C4-2B (cell line): Measurements from ENCODE around the gene DNAJB8.
A peak's percentile ranks its signal among the peaks of the same experiment; 100 is the strongest.

Source experiments
- H3K27ac ChIP-seq: fragments of 450-650 bp; 2 replicates; pipeline ENCODE4 v1.5.1; 2017
- ZFX ChIP-seq: fragments of 450-650 bp; IDR thresholded peaks from 2 replicates; pipeline ENCODE4 v1.6.1; 2017
- TF ChIP-seq, protein P1 (sequence below): fragments of 450-650 bp; conservative IDR thresholded peaks from 2 replicates; pipeline ENCODE4 v1.5.1; 2017; ENCODE audit warnings: mild to moderate bottlenecking

Gene DNAJB8

DNA sequence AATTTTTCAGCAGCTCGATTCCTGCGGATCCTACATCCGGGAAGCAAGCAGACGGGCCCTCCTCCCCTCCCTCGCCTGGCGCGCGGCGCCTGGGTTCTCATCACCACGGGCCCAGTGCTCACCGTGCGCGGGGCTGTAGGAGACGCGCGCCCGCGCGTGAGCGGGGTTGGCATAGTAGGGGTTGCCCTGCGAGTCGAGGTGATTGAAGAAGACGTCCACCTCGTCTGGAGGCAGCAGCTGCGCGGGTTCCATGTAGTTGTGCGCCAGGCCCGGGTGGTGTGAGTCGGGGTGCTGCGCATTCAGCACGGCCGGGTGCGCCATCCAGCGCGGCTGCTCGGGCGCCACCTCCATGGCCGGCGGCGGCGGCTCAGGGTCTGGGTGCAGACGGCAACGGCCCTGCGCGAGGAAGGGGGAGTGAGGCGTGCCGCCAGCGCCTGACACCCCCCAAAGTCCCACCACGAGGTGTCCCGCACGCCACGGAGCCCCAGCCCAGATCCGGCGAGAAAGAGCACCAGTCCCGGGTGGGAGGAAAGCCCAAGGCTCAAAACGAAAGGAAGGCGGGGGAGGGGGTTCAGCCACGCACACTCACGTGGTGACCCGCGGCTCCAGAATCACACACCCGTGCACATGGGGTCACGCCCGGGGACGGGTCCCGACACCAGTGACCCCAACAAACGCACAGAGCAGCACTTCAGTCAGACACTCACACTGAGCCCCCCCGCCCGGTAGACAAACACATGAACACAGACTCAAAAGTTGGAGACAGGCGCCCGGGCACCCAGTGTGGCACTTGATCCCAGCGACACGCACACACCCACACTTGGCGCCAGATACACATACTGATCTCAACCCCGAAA is 20.2 kb upstream of the DNAJB8 start:
- peak; percentile 50; the same call in 1 of the 2 replicates for TF ChIP-seq ZFX
- TF ChIP-seq, protein P1, sequence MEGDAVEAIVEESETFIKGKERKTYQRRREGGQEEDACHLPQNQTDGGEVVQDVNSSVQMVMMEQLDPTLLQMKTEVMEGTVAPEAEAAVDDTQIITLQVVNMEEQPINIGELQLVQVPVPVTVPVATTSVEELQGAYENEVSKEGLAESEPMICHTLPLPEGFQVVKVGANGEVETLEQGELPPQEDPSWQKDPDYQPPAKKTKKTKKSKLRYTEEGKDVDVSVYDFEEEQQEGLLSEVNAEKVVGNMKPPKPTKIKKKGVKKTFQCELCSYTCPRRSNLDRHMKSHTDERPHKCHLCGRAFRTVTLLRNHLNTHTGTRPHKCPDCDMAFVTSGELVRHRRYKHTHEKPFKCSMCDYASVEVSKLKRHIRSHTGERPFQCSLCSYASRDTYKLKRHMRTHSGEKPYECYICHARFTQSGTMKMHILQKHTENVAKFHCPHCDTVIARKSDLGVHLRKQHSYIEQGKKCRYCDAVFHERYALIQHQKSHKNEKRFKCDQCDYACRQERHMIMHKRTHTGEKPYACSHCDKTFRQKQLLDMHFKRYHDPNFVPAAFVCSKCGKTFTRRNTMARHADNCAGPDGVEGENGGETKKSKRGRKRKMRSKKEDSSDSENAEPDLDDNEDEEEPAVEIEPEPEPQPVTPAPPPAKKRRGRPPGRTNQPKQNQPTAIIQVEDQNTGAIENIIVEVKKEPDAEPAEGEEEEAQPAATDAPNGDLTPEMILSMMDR: no peak
- peak overlapping the region; percentile 99 for H3K27ac ChIP-seq

DNA sequence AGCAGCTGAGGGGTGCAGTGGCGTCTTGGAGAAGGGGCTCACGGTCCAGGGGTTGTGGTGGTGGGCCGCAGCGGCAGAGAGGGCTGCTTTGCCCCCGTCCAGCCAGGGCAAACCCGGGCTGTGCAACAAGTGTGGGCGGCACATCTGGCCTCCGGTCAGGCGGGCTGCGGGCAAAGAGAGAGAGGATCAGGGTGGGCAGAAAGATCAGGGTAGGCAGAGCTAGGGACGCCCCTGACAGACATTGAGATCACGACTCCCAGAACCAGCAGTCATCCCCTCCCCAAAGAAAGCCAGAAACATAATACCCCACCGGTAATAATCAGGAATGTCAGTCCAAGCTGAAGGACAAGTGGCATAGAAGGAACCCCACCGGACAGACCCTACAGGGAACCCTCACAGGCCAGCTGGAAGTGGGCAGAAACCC is 19.5 kb upstream of the DNAJB8 start:
- H3K27ac ChIP-seq: peak overlapping the region; percentile 99
- TF ChIP-seq ZFX: no peak
- TF ChIP-seq, protein P1: no peak

DNA sequence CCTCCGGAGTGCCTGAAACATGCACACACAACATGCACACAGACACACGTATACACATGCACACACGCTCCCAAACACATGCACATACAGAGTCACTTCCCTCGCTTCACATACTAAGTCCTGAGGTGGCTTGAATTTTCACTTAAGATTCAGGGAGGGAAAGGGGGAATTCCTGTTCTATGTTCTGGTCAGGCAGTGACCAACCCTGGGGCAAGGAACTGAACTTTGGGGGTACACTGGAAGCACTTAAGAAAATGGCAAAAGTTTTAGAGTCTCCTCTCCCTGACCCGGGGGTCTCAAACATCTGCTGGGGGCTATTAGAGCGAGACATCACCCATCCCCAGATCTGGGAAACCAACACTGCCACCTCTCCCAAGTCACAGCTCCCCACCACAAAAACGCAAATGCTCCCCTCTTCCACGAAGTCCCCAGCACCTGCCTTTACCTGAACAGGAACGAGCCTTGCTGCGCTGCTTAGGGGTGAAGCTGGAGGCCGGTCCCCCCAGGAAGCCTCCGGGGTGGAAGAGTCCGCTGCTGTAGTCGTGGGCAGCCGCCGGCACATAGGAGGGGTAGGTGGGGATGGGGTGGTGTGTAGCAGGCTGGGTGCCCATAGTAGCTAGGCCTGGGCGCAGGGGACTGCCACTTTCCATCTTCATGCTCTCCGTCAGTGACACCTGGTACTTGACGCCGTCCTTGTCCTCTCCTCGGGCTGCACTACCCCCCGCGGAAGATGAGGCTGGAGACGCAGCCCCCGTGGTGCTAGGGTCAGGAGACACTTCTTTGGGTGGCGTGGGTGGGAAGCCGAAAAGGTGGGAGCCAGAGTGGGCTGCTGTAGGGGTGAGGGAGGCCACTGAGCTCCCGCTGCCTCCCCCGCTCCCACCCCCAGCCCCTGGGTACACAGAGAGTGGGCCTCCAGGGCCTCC is 18.9 kb upstream of the DNAJB8 start:
- H3K27ac ChIP-seq: peak overlapping the region; percentile 99
- TF ChIP-seq ZFX: no peak
- TF ChIP-seq, protein P1: no peak

DNA sequence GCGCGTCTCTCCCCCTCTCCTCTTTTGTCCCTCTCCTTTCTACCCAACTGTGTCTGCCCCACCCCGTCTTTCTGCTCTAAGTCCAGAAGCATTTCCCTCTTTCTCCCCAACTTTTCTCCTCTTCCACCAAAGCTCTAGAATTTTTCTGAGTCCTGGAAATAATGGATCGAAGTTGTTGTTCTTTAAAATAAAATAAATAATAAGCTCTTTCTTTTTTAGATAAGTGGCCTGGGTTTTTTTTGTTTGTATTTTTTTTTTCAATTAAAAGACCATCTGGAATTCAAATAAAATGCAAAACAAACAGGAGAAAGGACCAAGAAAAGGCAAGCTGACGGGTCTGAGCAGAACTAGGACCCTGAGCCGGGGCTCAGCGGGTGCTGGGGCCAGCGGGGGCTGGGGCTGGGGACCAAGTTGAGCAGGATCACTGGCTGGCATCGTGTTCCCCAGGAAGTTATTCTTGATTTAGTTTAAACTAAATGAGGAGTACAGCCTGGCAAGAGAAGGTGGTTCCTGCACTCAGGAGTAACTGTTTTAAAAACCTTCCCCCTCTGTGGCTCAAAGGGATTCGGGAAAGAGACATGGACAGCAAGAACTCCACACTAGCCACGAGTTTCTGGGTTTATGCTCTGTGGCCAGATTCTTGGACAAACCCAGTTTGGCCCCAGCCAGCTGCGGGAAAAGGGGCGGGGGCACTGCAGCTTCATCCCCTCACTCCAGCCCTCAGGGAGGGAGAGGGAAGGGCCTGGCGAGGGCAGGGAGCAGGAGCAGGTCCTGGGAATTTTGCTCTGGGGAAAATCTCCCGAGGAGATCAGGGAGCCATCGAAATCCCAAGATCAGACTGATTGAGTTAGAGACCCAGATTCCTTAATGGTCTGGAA is 18.0 kb upstream of the DNAJB8 start:
- no peak for TF ChIP-seq ZFX
- TF ChIP-seq, protein P1: no peak
- peak overlapping the region; percentile 99 for H3K27ac ChIP-seq

DNA sequence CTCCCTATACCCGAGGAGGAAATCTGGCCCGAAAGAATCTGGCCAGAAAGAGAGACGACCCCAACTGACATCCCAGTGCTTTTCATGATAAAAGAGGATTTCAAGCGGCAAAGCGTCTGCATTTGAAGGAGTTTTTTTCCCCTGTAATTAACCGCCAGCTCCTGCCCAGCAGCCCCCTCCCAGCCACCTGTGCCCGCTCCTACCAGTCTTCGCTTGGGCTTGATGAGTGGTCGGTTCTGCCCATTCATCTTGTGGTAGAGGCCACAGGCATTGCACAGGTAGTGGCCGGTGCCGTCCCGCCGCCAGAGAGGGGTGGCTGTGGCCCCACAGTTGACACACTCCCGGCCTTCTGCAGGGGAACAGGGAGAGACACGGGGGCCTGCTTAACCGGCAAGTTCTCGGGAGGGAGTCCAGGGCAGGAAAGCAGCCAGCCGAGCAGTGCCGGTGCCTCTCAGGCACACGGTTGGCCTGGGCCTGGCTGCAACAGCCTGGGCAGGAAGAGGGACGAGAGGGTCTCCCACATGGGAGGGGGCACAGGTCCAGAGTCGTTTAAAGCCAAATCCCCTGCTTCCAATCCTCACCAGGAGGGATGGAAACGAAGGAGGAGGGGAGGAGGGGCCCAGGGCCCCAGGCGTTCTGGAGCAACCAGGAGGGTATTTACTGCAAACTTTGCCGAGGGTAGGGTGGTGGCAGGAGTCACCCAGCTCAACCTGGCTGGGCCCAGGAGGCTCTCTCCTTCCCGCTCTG is 17.1 kb upstream of the DNAJB8 start:
- peak overlapping the region; percentile 99 for H3K27ac ChIP-seq
- no peak for TF ChIP-seq ZFX
- TF ChIP-seq, protein P1: no peak
